PFSK-1 (cell line): ENCODE results near the gene NAE1.

ENCODE experiments used
- FOXP2 ChIP-seq: optimal IDR thresholded peaks from 2 replicates; pipeline ENCODE3; 2011; ENCODE audit warnings: borderline replicate concordance, control low read depth, inconsistent platforms; ENCODE audit not compliant: insufficient read depth; ENCODE audit errors: extremely low read length, extremely low read depth
- POLR2AphosphoS5 ChIP-seq: IDR thresholded peaks from 2 replicates; pipeline ENCODE4 v1.6.1; 2012; ENCODE audit warnings: low read depth, mild to moderate bottlenecking, control low read depth, low read length, moderate library complexity
- REST ChIP-seq, 2 experiments: IDR thresholded peaks; 2 replicates each; pipeline versions ENCODE4 v1.6.1 to v1.8.0; 2011 to 2012; ENCODE audit warnings: low read depth in 2 of 2, low read length in 2 of 2, control low read depth in 1 of 2, inconsistent platforms in 1 of 2, mild to moderate bottlenecking in 1 of 2, moderate library complexity in 1 of 2; ENCODE audit not compliant: insufficient read depth in 1 of 2
- SIN3A ChIP-seq: IDR thresholded peaks from 2 replicates; pipeline ENCODE4 v1.6.1; 2012; ENCODE audit warnings: mild to moderate bottlenecking, low read length, moderate library complexity, borderline replicate concordance; ENCODE audit not compliant: insufficient read depth
- TAF1 ChIP-seq: IDR thresholded peaks from 2 replicates; pipeline ENCODE4 v1.6.1; 2012; ENCODE audit warnings: low read length, control low read depth, borderline replicate concordance; ENCODE audit not compliant: insufficient read depth

- TF ChIP-seq POLR2AphosphoS5 (no peak), REST (IDR thresholded peaks at IDR 0.05; ENCODE audit: insufficient read depth in 1 of 2, low read depth in 2 of 2, low read length in 2 of 2) (no peak), TAF1 (no peak), SIN3A (no peak), FOXP2 (no peak)
These were observed 76.0 kb downstream of the NAE1 start for GRCh38 chr16:66754819-66755218.
